GM20000 (cell line): Measurements from ENCODE around the gene RPL21.

ENCODE experiments used
- DNase-seq: peaks from one replicate; pipeline ENCODE4 v3.0.0; 2012; ENCODE audit warnings: low spot score
- CTCF ChIP-seq: IDR thresholded peaks from 2 replicates; pipeline ENCODE4 v1.5.1; 2012; ENCODE audit warnings: mild to moderate bottlenecking, control low read depth; ENCODE audit errors: extremely low read depth, missing control alignments

The RPL21 gene

GRCh38 chr13:27261396-27261795 is 10.0 kb downstream of the RPL21 start:
- DNase-seq: no peak
- no peak for TF ChIP-seq CTCF

GRCh38 chr13:27263438-27263837 is 12.1 kb downstream of the RPL21 start:
- no peak for TF ChIP-seq CTCF
- DNase-seq: no peak

GRCh38 chr13:27264181-27264580 is 12.8 kb downstream of the RPL21 start:
- no peak for DNase-seq

GRCh38 chr13:27264648-27265047 is 13.3 kb downstream of the RPL21 start:
- no peak for DNase-seq

More at GRCh38 chr13:27264181-27264580, 12.8 kb downstream of the RPL21 start:
- no peak for TF ChIP-seq CTCF

GRCh38 chr13:27266917-27267316 is 15.6 kb downstream of the RPL21 start:
- no peak for TF ChIP-seq CTCF
- no peak for DNase-seq

More at GRCh38 chr13:27264648-27265047, 13.3 kb downstream of the RPL21 start:
- TF ChIP-seq CTCF: no peak

- TF ChIP-seq CTCF: no peak
- no peak for DNase-seq
These were observed 16.2 kb downstream of the RPL21 start for GRCh38 chr13:27267596-27267995.

- TF ChIP-seq CTCF: no peak
- no peak for DNase-seq
These were observed 17.8 kb downstream of the RPL21 start for GRCh38 chr13:27269114-27269665.
